HFFc6 (cell line): ENCODE results near the gene GAS7. TPM values are rescaled to one million over a fixed set of nuclear protein-coding genes. Genes with fewer than 3 reads are reported as not detected.

Experiments used
- DNase-seq: peaks from one replicate; pipeline ENCODE4 v3.0.0-alpha.2; 2018
- H3K27ac Mint-ChIP-seq: 2 replicates; pipeline ENCODE4 v1.8.0; 2020; ENCODE audit warnings: mild to moderate bottlenecking, mixed read lengths
- H3K27me3 Mint-ChIP-seq: 2 replicates; pipeline ENCODE4 v1.8.0; 2021; ENCODE audit warnings: mild to moderate bottlenecking, moderate library complexity, mixed read lengths; ENCODE audit not compliant: insufficient read depth
- H3K36me3 Mint-ChIP-seq: 2 replicates; pipeline ENCODE4 v1.8.0; 2021; ENCODE audit warnings: low read depth, mixed read lengths
- H3K4me1 Mint-ChIP-seq: 2 replicates; pipeline ENCODE4 v1.8.0; 2020; ENCODE audit warnings: low read depth, mixed read lengths
- H3K4me3 Mint-ChIP-seq: 2 replicates; pipeline ENCODE4 v1.8.0; 2020; ENCODE audit warnings: mild to moderate bottlenecking, moderate library complexity, mixed read lengths
- H3K9me3 Mint-ChIP-seq: 2 replicates; pipeline ENCODE4 v1.8.0; 2020; ENCODE audit warnings: mild to moderate bottlenecking, mixed read lengths
- total RNA-seq, 6 experiments: library from RNA; stranded (reverse); fragmentation: NEBNext Ultra II Directional; extraction: Animal tissue kit (Norgen Biotek cat#: 25700); gene quantifications; 2 replicates in 1 of 6; 3 replicates in 5 of 6; pipeline ENCODE4 v1.2.3, GENCODE V29; 2021
- TF ChIP-seq, protein P1 (sequence below): fragments of 200-600 bp; sonication (generic); IDR thresholded peaks from 2 replicates; pipeline ENCODE4 v1.5.0; 2021; ENCODE audit warnings: antibody characterized with exemption, mild to moderate bottlenecking

Gene GAS7
- total RNA-seq, 6 experiments from 2014 or later = 1.4 to 7.4 (median 3.1) TPM

DNA sequence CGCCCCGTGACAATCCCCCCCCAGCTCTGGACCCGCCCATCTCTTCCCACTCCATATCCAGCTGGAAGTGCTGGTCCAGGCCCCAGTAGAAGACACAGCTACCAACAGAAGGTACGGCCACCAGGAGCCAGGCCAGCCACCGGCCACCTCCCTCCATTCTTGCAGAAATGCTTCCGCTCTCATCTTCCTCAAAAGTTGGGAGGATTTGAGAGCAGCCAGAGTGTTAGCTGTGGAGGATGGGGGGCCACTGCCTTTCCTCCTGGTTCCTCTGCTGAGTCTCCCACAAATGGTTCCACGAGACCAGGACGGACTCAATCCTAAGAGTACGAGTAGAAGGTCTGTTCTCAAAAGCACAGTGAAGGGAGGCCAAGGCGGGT is 78.3 kb downstream of the GAS7 start:
- no peak for DNase-seq
- TF ChIP-seq, protein P1, sequence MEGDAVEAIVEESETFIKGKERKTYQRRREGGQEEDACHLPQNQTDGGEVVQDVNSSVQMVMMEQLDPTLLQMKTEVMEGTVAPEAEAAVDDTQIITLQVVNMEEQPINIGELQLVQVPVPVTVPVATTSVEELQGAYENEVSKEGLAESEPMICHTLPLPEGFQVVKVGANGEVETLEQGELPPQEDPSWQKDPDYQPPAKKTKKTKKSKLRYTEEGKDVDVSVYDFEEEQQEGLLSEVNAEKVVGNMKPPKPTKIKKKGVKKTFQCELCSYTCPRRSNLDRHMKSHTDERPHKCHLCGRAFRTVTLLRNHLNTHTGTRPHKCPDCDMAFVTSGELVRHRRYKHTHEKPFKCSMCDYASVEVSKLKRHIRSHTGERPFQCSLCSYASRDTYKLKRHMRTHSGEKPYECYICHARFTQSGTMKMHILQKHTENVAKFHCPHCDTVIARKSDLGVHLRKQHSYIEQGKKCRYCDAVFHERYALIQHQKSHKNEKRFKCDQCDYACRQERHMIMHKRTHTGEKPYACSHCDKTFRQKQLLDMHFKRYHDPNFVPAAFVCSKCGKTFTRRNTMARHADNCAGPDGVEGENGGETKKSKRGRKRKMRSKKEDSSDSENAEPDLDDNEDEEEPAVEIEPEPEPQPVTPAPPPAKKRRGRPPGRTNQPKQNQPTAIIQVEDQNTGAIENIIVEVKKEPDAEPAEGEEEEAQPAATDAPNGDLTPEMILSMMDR = no peak
- H3K4me3 Mint-ChIP-seq = no peak overlapping the region
- peaks cover 2% of the 10 kb centered on the region for H3K27me3 Mint-ChIP-seq
- H3K4me1 Mint-ChIP-seq = peaks cover 8% of the 10 kb centered on the region
- H3K9me3 Mint-ChIP-seq = no peaks in the 10 kb centered on the region
- H3K27ac Mint-ChIP-seq = no peak overlapping the region
- H3K36me3 Mint-ChIP-seq = no peaks in the 10 kb centered on the region

DNA sequence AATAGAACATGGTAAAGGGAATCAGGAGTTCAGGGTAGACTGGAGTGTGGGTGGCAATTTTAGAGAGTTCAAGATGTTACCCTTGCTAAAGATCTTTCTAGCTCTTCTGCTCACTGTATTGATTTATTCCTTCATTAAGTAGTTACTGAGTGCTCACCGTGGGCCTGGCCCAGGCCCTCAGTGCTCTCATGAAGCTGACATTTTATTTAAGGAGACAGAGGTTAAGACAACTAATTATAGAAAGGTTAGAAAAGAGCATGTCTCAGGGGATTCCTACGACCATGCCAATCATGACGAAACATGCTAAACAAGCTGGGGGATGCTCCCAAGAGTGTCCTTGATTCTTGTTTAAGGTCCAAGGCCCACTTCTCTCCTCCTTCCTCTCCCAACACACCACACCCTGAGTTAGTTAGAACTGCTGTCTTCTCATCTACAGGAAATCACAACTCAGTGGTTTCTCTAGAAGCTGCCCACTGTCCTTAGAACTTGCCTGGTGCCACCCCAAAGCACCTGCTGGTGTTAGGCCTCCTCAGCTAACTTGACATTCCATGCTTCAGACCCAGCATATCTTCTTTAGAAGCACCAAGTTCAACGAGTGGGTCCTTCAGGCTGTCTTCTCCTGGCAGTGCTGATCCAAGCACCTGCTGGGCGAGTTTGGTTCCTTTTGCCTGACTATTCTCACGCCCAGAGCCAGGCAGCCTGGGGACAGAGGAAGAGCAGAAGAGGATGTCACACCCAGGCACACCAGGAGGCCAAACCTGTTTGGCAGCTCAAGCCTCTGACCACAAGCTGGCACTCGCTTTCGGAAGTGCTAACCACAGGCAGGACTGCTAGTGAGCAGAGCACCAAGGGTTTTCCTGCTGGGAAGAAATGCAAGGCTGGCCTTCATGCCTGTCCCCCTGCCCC is 79.0 kb downstream of the GAS7 start:
- peaks cover 2% of the 10 kb centered on the region for H3K27me3 Mint-ChIP-seq
- H3K4me3 Mint-ChIP-seq = no peak overlapping the region

DNA sequence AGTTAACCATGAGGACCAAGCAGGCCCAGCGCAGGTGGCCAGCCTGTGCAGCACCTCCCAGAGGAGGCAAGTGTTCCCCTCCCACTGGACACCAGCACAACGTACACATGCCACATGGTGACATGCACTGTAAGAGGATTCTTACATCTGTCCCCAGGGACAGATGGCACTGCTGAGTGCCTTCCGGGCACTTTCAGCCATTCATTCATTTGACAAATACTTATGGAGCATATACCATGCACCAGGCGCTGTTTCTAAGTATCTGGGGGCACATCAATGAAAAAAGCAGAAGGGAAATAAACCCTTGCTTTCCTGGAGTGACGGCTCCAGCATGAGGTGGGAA is 79.6 kb downstream of the GAS7 start:
- Mint-ChIP-seq H3K4me3 (no peak overlapping the region), H3K4me1 (peaks cover 21% of the 10 kb centered on the region), H3K27me3 (peaks cover 2% of the 10 kb centered on the region), H3K9me3 (no peaks in the 10 kb centered on the region), H3K27ac (no peak overlapping the region), H3K36me3 (no peaks in the 10 kb centered on the region)
- no peak for DNase-seq
- TF ChIP-seq, protein P1 = no peak

More for the DNA sequence above, 79.0 kb downstream of the GAS7 start:
- Mint-ChIP-seq H3K36me3 (no peaks in the 10 kb centered on the region), H3K27ac (no peak overlapping the region), H3K9me3 (no peaks in the 10 kb centered on the region), H3K4me1 (peaks cover 15% of the 10 kb centered on the region)
- no peak for DNase-seq
- TF ChIP-seq, protein P1 = no peak

DNA sequence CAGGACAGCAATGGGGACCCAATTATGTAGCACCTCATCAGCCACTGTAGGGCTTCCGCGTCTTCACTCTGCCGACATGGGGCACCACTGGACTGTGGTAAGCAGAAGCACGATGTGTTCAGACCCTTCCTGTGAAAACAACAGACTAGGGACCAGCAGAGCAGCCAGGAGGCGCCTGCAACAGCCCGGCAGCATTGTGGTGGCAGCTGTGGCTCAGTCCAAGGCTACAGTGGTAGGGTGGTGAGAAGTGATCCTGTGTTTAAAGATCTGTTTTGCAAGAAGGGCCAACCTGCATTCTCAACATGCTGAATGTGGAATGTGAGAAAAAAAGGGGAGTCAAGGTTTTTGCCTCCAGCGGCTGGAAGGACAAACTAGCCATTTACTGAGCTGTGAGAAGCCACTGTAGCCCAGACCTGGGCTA is 80.8 kb downstream of the GAS7 start:
- Mint-ChIP-seq H3K27me3 (peaks cover 2% of the 10 kb centered on the region), H3K4me3 (no peak overlapping the region), H3K27ac (no peak overlapping the region), H3K9me3 (no peaks in the 10 kb centered on the region), H3K4me1 (peaks cover 30% of the 10 kb centered on the region), H3K36me3 (no peaks in the 10 kb centered on the region)
- TF ChIP-seq, protein P1 = no peak
- no peak for DNase-seq

DNA sequence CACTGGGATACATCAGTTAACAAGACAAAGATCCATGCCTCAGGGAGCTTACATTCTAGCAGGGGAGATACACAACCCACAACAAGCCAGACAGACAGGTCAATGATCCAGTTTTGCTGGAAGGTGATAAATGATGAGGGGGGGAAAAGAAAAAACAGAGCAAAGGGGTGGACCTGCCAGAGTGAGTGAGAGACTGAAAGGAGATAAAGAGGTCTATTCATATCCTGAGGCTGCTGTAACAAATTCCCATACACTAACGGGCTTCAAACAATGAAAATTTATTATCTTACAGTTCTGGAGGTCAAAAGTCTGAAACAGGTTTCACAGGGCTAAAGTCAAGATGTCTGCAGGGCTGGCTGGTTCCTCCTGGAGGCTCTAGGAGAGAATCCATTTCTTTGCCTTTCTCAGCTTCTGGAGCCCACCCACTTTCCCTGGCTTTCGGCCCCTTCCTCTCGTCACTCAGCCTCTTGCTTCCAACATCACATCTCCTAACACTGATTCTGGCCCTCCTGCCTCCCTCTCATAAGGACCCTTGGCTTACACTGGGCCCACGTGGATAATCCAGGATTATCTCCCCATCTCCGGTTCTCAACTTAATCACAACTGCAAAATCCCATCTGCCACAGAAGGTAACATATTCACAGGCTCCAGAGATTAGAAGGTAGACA is 81.5 kb downstream of the GAS7 start:
- no peak overlapping the region for H3K4me3 Mint-ChIP-seq
- TF ChIP-seq, protein P1 = no peak
- DNase-seq = no peak
- peaks cover 37% of the 10 kb centered on the region for H3K4me1 Mint-ChIP-seq
- H3K36me3 Mint-ChIP-seq = no peaks in the 10 kb centered on the region
- H3K27ac Mint-ChIP-seq = no peak overlapping the region
- no peaks in the 10 kb centered on the region for H3K9me3 Mint-ChIP-seq
- peaks cover 2% of the 10 kb centered on the region for H3K27me3 Mint-ChIP-seq
